ENCODE data around the gene TMEM200A.

The TMEM200A gene

GRCh38 chr6:130376936-130377335 is 11.1 kb downstream of the TMEM200A start:
- Histone ChIP-seq H3K9ac (ENCODE audit: low read length) (no peak overlapping the region), H4K20me1 (ENCODE audit: insufficient read depth, low read length) (0 out of 2 replicates have a peak, but pooled peaks cover 4% of the 10 kb centered on the region), H3K36me3 (replicated peaks; ENCODE audit: low read depth, low read length) (no peaks in the 10 kb centered on the region), H3K9me3 (ENCODE audit: insufficient read depth, low read length) (no peaks in the 10 kb centered on the region), H3K4me2 (ENCODE audit: low read length) (no peak overlapping the region), H2AFZ (ENCODE audit: low read depth, low read length) (no peak overlapping the region), H3K79me2 (ENCODE audit: low read length) (no peaks in the 10 kb centered on the region; the same call in 1 of the 2 replicates), H3K27me3 (ENCODE audit: low read depth, low read length) (no peaks in the 10 kb centered on the region), H3K27ac (ENCODE audit: low read length) (no peak overlapping the region), H3K4me1 (ENCODE audit: low read length) (no peaks in the 10 kb centered on the region), H3K4me3 (ENCODE audit: low read length) (no peak overlapping the region)
- TF ChIP-seq EZH2phosphoT487 (IDR thresholded peaks at IDR 0.05; ENCODE audit: low read depth) (no peak), CTCF (IDR thresholded peaks at IDR 0.05; ENCODE audit: low read depth, low read length) (no peak)

- no peaks in the 10 kb centered on the region for H3K36me3 ChIP-seq (replicated peaks; ENCODE audit: low read depth, low read length)
- no peak overlapping the region for H3K9ac ChIP-seq (ENCODE audit: low read length)
- no peak overlapping the region for H3K4me2 ChIP-seq (ENCODE audit: low read length)
- H3K79me2 ChIP-seq (ENCODE audit: low read length), result no peaks in the 10 kb centered on the region; the same call in 1 of the 2 replicates
- H3K27ac ChIP-seq (ENCODE audit: low read length), result no peak overlapping the region
- no peaks in the 10 kb centered on the region for H4K20me1 ChIP-seq (ENCODE audit: insufficient read depth, low read length)
- H3K4me3 ChIP-seq (ENCODE audit: low read length), result no peak overlapping the region
- H2AFZ ChIP-seq (ENCODE audit: low read depth, low read length), result no peak overlapping the region
- H3K27me3 ChIP-seq (ENCODE audit: low read depth, low read length), result no peaks in the 10 kb centered on the region
- H3K4me1 ChIP-seq (ENCODE audit: low read length), result no peaks in the 10 kb centered on the region
- TF ChIP-seq EZH2phosphoT487 (IDR thresholded peaks at IDR 0.05; ENCODE audit: low read depth), result no peak
- TF ChIP-seq CTCF (IDR thresholded peaks at IDR 0.05; ENCODE audit: low read depth, low read length), result no peak
- no peaks in the 10 kb centered on the region for H3K9me3 ChIP-seq (ENCODE audit: insufficient read depth, low read length)
Measured at GRCh38 chr6:130377371-130377770, 11.6 kb downstream of the TMEM200A start.

GRCh38 chr6:130377915-130378314 is 12.1 kb downstream of the TMEM200A start:
- no peaks in the 10 kb centered on the region for H3K36me3 ChIP-seq (replicated peaks; ENCODE audit: low read depth, low read length)
- no peak overlapping the region for H2AFZ ChIP-seq (ENCODE audit: low read depth, low read length)
- no peaks in the 10 kb centered on the region for H4K20me1 ChIP-seq (ENCODE audit: insufficient read depth, low read length)
- H3K27ac ChIP-seq (ENCODE audit: low read length), result no peak overlapping the region
- H3K9ac ChIP-seq (ENCODE audit: low read length), result no peak overlapping the region
- no peaks in the 10 kb centered on the region for H3K4me1 ChIP-seq (ENCODE audit: low read length)
- H3K79me2 ChIP-seq (ENCODE audit: low read length), result no peaks in the 10 kb centered on the region; the same call in 1 of the 2 replicates
- no peaks in the 10 kb centered on the region for H3K27me3 ChIP-seq (ENCODE audit: low read depth, low read length)
- H3K4me2 ChIP-seq (ENCODE audit: low read length), result no peak overlapping the region
- no peak for TF ChIP-seq EZH2phosphoT487 (IDR thresholded peaks at IDR 0.05; ENCODE audit: low read depth)
- H3K9me3 ChIP-seq (ENCODE audit: insufficient read depth, low read length), result no peaks in the 10 kb centered on the region
- no peak overlapping the region for H3K4me3 ChIP-seq (ENCODE audit: low read length)

GRCh38 chr6:130379223-130379622 is 13.4 kb downstream of the TMEM200A start:
- TF ChIP-seq CTCF (IDR thresholded peaks at IDR 0.05; ENCODE audit: low read depth, low read length), result no peak
- TF ChIP-seq EZH2phosphoT487 (IDR thresholded peaks at IDR 0.05; ENCODE audit: low read depth), result no peak
- Histone ChIP-seq H3K36me3 (replicated peaks; ENCODE audit: low read depth, low read length) (no peaks in the 10 kb centered on the region), H3K4me2 (ENCODE audit: low read length) (no peak overlapping the region), H4K20me1 (ENCODE audit: insufficient read depth, low read length) (no peaks in the 10 kb centered on the region), H3K9ac (ENCODE audit: low read length) (no peak overlapping the region), H3K79me2 (ENCODE audit: low read length) (no peaks in the 10 kb centered on the region; the same call in 1 of the 2 replicates), H2AFZ (ENCODE audit: low read depth, low read length) (no peak overlapping the region), H3K27ac (ENCODE audit: low read length) (no peak overlapping the region), H3K27me3 (ENCODE audit: low read depth, low read length) (no peaks in the 10 kb centered on the region), H3K4me1 (ENCODE audit: low read length) (no peaks in the 10 kb centered on the region), H3K4me3 (ENCODE audit: low read length) (no peak overlapping the region), H3K9me3 (ENCODE audit: insufficient read depth, low read length) (no peaks in the 10 kb centered on the region)

Data from OCI-LY3 (cell line).